ENCODE data around the gene TMEM182. TPM values are rescaled to one million over a fixed set of nuclear protein-coding genes. Genes with fewer than 3 reads are reported as not detected.

The TMEM182 gene
- total RNA-seq, 4 donors from 2014 or later = 1.1 to 2.5 (median 1.4) TPM

DNA sequence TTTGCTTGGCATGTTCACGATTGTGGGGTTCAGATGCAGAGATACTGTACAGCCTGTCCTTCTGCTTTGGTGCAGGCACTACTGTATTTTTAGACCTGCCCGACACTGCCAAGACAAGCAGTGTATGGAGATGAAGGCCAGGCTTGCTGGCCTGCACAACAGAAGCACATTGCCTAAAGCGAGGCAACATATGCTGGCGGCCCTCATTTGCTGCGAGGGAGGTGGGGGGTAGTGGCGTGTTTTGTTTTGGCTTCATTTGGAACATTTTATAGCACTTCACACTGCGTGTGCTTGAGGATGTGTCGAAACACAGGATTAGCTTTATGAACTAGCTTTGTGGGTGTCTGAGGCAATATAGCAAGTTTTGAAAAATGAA, 27.0 kb downstream of the TMEM182 start:
- Histone ChIP-seq H3K27ac (no peak overlapping the region), H3K36me3 (no peaks in the 10 kb centered on the region), H3K9me3 (no peaks in the 10 kb centered on the region), H3K4me1 (no peaks in the 10 kb centered on the region), H3K27me3 (no peaks in the 10 kb centered on the region), H3K4me3 (no peak overlapping the region)
- TF ChIP-seq POLR2A (IDR thresholded peaks at IDR 0.05) (no peak), CTCF (IDR thresholded peaks at IDR 0.05) (no peak)
- no peak for DNase-seq

GRCh38 chr2:102789349-102790090, 27.7 kb downstream of the TMEM182 start:
- H3K27me3 ChIP-seq = no peaks in the 10 kb centered on the region
- TF ChIP-seq POLR2A (IDR thresholded peaks at IDR 0.05) (no peak), CTCF (IDR thresholded peaks at IDR 0.05) (no peak)
- H3K4me3 ChIP-seq = no peak overlapping the region
- H3K4me1 ChIP-seq = no peaks in the 10 kb centered on the region
- no peaks in the 10 kb centered on the region for H3K9me3 ChIP-seq
- H3K27ac ChIP-seq = no peak overlapping the region
- DNase-seq = no peak
- H3K36me3 ChIP-seq = no peaks in the 10 kb centered on the region

- Histone ChIP-seq H3K27me3 (no peaks in the 10 kb centered on the region), H3K27ac (no peak overlapping the region), H3K4me3 (no peak overlapping the region), H3K9me3 (no peaks in the 10 kb centered on the region), H3K36me3 (no peaks in the 10 kb centered on the region), H3K4me1 (no peaks in the 10 kb centered on the region)
- no peak for DNase-seq
- TF ChIP-seq POLR2A (IDR thresholded peaks at IDR 0.05) (no peak), CTCF (IDR thresholded peaks at IDR 0.05) (no peak)
These were observed 28.2 kb downstream of the TMEM182 start for GRCh38 chr2:102790091-102790455.

DNA sequence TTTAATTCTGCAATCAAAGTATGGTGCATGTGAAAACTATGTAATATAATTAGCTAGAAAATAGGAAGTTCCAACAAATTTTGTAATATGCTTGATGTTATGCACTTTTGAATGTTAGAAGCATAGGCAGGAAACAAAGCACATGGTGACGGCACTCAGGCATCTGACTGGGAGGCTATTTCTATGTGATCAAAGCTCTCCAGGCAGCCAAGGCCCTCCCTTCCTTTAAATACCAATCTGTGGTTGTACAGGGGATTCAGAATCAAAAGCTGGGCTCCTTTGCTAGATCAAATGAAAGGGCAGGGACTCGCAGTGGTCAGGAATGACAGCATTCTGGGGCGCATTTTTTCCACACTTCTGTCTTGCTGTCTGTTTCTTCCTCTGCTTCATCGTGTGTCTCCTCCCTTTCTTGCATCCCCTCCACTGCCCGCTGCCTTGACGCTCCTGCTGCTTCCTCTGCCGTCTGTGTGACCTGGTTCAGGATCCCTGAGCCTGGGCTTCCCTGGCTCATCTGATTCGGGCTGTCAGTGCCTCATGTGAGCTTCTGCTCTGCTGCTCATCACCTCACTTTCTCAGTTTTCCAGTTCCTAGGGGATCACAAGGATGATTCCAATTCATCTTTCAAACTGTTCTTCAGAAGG, 30.9 kb downstream of the TMEM182 start:
- Histone ChIP-seq H3K36me3 (no peaks in the 10 kb centered on the region), H3K4me1 (no peaks in the 10 kb centered on the region), H3K9me3 (no peaks in the 10 kb centered on the region), H3K27ac (no peak overlapping the region), H3K4me3 (no peak overlapping the region), H3K27me3 (no peaks in the 10 kb centered on the region)
- TF ChIP-seq CTCF (IDR thresholded peaks at IDR 0.05) (no peak), POLR2A (IDR thresholded peaks at IDR 0.05) (no peak)
- no peak for DNase-seq

GRCh38 chr2:102795641-102796040, 33.8 kb downstream of the TMEM182 start:
- no peak overlapping the region for H3K4me3 ChIP-seq
- H3K4me1 ChIP-seq = no peaks in the 10 kb centered on the region
- no peaks in the 10 kb centered on the region for H3K27me3 ChIP-seq
- peaks cover 0 to 12% (median 2%) of the 10 kb centered on the region in 4 donors for H3K9me3 ChIP-seq
- no peaks in the 10 kb centered on the region for H3K36me3 ChIP-seq
- DNase-seq = no peak
- no peak overlapping the region for H3K27ac ChIP-seq
- TF ChIP-seq POLR2A (IDR thresholded peaks at IDR 0.05) (no peak), CTCF (IDR thresholded peaks at IDR 0.05) (no peak)

All from Peyer's patch (tissue), 4 donors.